ENCODE measurements around the gene GABRB3. TPM values are rescaled to one million over a fixed set of nuclear protein-coding genes. Genes with fewer than 3 reads are reported as not detected.

The GABRB3 gene
- polyA plus RNA-seq, 1 donor (not counting 4 experiments of a cell fraction or from before 2014, with no cell fraction given): 0.81 TPM

- no peak overlapping the region for H3K4me3 ChIP-seq (ENCODE audit: control insufficient read depth in 2 of 3, extremely low read depth in 1 of 3, insufficient read depth in 2 of 3, low read depth in 1 of 3, low read length in 3 of 3)
- H3K9ac ChIP-seq (ENCODE audit: control insufficient read depth, extremely low read depth, insufficient read depth, low read length): no peak overlapping the region
- H3K27me3 ChIP-seq (ENCODE audit: control insufficient read depth, extremely low read depth, insufficient read depth, low read length): no peaks in the 10 kb centered on the region
- no peak overlapping the region for H3K4me2 ChIP-seq (ENCODE audit: control insufficient read depth, extremely low read depth, insufficient read depth, low read depth, low read length)
- peaks cover 7% of the 10 kb centered on the region for H3K9me3 ChIP-seq (ENCODE audit: control insufficient read depth, low read depth, low read length)
- FAIRE-seq (no peak), DNase-seq (ENCODE audit: low read depth, low spot score) (no peak)
- no peaks in the 10 kb centered on the region for H3K4me1 ChIP-seq (ENCODE audit: control insufficient read depth, extremely low read depth, insufficient read depth, low read length)
- no peak overlapping the region for H3K27ac ChIP-seq (ENCODE audit: control insufficient read depth, insufficient read depth, low read length)
- dilution Hi-C loops (cut with MboI; ENCODE audit: extremely low pct_ligation_motif_present, low sequenced_read_pairs): no loop called here
- H3K36me3 ChIP-seq (ENCODE audit: control insufficient read depth in 2 of 2, extremely low read depth in 1 of 2, insufficient read depth in 2 of 2, low read length in 2 of 2): no peaks in the 10 kb centered on the region
- no peaks in the 10 kb centered on the region for H3K9me1 ChIP-seq (ENCODE audit: control insufficient read depth, extremely low read depth, insufficient read depth, low read length)
- no peaks in the 10 kb centered on the region for H4K20me1 ChIP-seq (ENCODE audit: control insufficient read depth, extremely low read depth, insufficient read depth, low read length)
- TF ChIP-seq EZH2 (IDR thresholded peaks at IDR 0.05; ENCODE audit: low read length): no peak
- TF ChIP-seq, protein P1, sequence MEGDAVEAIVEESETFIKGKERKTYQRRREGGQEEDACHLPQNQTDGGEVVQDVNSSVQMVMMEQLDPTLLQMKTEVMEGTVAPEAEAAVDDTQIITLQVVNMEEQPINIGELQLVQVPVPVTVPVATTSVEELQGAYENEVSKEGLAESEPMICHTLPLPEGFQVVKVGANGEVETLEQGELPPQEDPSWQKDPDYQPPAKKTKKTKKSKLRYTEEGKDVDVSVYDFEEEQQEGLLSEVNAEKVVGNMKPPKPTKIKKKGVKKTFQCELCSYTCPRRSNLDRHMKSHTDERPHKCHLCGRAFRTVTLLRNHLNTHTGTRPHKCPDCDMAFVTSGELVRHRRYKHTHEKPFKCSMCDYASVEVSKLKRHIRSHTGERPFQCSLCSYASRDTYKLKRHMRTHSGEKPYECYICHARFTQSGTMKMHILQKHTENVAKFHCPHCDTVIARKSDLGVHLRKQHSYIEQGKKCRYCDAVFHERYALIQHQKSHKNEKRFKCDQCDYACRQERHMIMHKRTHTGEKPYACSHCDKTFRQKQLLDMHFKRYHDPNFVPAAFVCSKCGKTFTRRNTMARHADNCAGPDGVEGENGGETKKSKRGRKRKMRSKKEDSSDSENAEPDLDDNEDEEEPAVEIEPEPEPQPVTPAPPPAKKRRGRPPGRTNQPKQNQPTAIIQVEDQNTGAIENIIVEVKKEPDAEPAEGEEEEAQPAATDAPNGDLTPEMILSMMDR (optimal IDR thresholded peaks at IDR 0.05 in 1 of 3, IDR thresholded peaks at IDR 0.05 in 1 of 3, conservative IDR thresholded peaks at IDR 0.05 in 1 of 3; ENCODE audit: extremely low read depth in 1 of 3, insufficient read depth in 2 of 3, low read length in 3 of 3): no peak
- no peak overlapping the region for H2AFZ ChIP-seq (ENCODE audit: control insufficient read depth, low read length)
- H3K79me2 ChIP-seq (ENCODE audit: control insufficient read depth, insufficient read depth, low read length): no peaks in the 10 kb centered on the region
Observed at GRCh38 chr15:26550880-26551279, 222.0 kb downstream of the GABRB3 start.

DNA sequence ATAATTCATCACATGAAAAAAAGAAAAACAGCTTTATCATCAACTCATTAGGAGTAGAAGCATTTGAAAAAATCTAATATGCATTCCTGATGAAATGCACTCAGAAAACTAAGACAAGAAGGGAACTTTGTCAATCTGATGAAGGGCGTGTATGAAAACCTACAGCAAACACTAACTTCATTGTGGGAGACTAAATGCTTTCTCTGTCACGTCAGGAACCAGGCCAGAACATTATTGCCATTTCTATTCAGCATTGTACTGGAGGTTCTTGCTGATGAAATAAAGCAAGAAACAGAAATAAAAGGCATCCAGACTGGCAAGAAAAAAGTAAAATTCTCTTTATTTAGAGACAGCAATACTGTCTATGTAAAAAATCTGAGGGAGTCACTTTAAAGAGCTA lies 235.2 kb downstream of the GABRB3 start:
- no peaks in the 10 kb centered on the region for H3K27me3 ChIP-seq (ENCODE audit: control insufficient read depth, extremely low read depth, insufficient read depth, low read length)
- no peak overlapping the region for H3K4me3 ChIP-seq (ENCODE audit: control insufficient read depth in 2 of 3, extremely low read depth in 1 of 3, insufficient read depth in 2 of 3, low read depth in 1 of 3, low read length in 3 of 3)
- TF ChIP-seq, protein P1 (optimal IDR thresholded peaks at IDR 0.05 in 1 of 3, IDR thresholded peaks at IDR 0.05 in 1 of 3, conservative IDR thresholded peaks at IDR 0.05 in 1 of 3; ENCODE audit: extremely low read depth in 1 of 3, insufficient read depth in 2 of 3, low read length in 3 of 3): no peak
- no peak for TF ChIP-seq EZH2 (IDR thresholded peaks at IDR 0.05; ENCODE audit: low read length)
- dilution Hi-C loops (cut with MboI; ENCODE audit: extremely low pct_ligation_motif_present, low sequenced_read_pairs): no loop called here
- DNase-seq (ENCODE audit: low read depth, low spot score): no peak
- no peaks in the 10 kb centered on the region for H3K9me1 ChIP-seq (ENCODE audit: control insufficient read depth, extremely low read depth, insufficient read depth, low read length)
- no peak overlapping the region for H3K9ac ChIP-seq (ENCODE audit: control insufficient read depth, extremely low read depth, insufficient read depth, low read length)
- no peak overlapping the region for H2AFZ ChIP-seq (ENCODE audit: control insufficient read depth, low read length)
- peaks cover 2% of the 10 kb centered on the region for H3K9me3 ChIP-seq (ENCODE audit: control insufficient read depth, low read depth, low read length)
- no peak for FAIRE-seq
- H3K79me2 ChIP-seq (ENCODE audit: control insufficient read depth, insufficient read depth, low read length): no peaks in the 10 kb centered on the region
- H3K36me3 ChIP-seq (ENCODE audit: control insufficient read depth in 2 of 2, extremely low read depth in 1 of 2, insufficient read depth in 2 of 2, low read length in 2 of 2): no peaks in the 10 kb centered on the region
- H3K27ac ChIP-seq (ENCODE audit: control insufficient read depth, insufficient read depth, low read length): no peak overlapping the region
- H3K4me2 ChIP-seq (ENCODE audit: control insufficient read depth, extremely low read depth, insufficient read depth, low read depth, low read length): no peak overlapping the region
- H4K20me1 ChIP-seq (ENCODE audit: control insufficient read depth, extremely low read depth, insufficient read depth, low read length): no peaks in the 10 kb centered on the region
- H3K4me1 ChIP-seq (ENCODE audit: control insufficient read depth, extremely low read depth, insufficient read depth, low read length): no peaks in the 10 kb centered on the region
